Lower leg skin (tissue), 4 donors: ENCODE results near the gene YJEFN3. TPM values are rescaled to one million over a fixed set of nuclear protein-coding genes. Genes with fewer than 3 reads are reported as not detected.

Experiments used
- DNase-seq, 2 donors: peaks; one replicate each; pipeline ENCODE4 v3.0.0-alpha.2; 2019; ENCODE audit warnings: low spot score in 2 of 2
- H3K4me3 ChIP-seq: fragments of 200-600 bp; sonication (generic); 2 replicates; pipeline ENCODE4 v1.5.1; 2017; ENCODE audit warnings: mild to moderate bottlenecking, low read depth; ENCODE audit not compliant: poor library complexity, severe bottlenecking
- POLR2A ChIP-seq, 2 donors: fragments of 450-650 bp; IDR thresholded peaks; one replicate each; pipeline ENCODE4 v1.6.1; 2016 to 2017; ENCODE audit warnings: antibody characterized with exemption in 2 of 2, mild to moderate bottlenecking in 1 of 2, moderate library complexity in 1 of 2
- WGBS, 2 donors: methylation state at CpG; one replicate each; pipeline ENCODE4 v1.1.5; 2018; 5-methylcytosine and 5-hydroxymethylcytosine counted together
- intact Hi-C: fragments of 100-400 bp; cut with DNase I; formaldehyde crosslinking; loops from one replicate; pipeline ENCODE4 v1.15.0; 2023; ENCODE audit warnings: low total_unique reads
- total RNA-seq, 4 donors: library from RNA; depleted of rRNA; stranded (reverse); fragments of >200 nt; gene quantifications; one replicate each; pipeline ENCODE4 v1.1.0, GENCODE V29; 2016
- TF ChIP-seq, protein P1 (sequence below), 3 donors: fragments of 450-650 bp; IDR thresholded peaks; one replicate each; pipeline ENCODE4 v1.5.1; 2016; ENCODE audit warnings: antibody characterized with exemption in 3 of 3, mild to moderate bottlenecking in 3 of 3, moderate library complexity in 2 of 3

The YJEFN3 gene
- total RNA-seq, 4 donors from 2014 or later = 0.15 to 2.8 (median 0.49) TPM

GRCh38 chr19:19550972-19551852 is 22.5 kb downstream of the YJEFN3 start:
- 74 to 85% methylated on average over 9 to 10 of the region's 10 CpGs for WGBS, 2 donors
- H3K4me3 ChIP-seq = no peak overlapping the region
- DNase-seq = no peak
- intact Hi-C loops = no loop called here
- no peak for TF ChIP-seq POLR2A (IDR thresholded peaks at IDR 0.05)
- TF ChIP-seq, protein P1, sequence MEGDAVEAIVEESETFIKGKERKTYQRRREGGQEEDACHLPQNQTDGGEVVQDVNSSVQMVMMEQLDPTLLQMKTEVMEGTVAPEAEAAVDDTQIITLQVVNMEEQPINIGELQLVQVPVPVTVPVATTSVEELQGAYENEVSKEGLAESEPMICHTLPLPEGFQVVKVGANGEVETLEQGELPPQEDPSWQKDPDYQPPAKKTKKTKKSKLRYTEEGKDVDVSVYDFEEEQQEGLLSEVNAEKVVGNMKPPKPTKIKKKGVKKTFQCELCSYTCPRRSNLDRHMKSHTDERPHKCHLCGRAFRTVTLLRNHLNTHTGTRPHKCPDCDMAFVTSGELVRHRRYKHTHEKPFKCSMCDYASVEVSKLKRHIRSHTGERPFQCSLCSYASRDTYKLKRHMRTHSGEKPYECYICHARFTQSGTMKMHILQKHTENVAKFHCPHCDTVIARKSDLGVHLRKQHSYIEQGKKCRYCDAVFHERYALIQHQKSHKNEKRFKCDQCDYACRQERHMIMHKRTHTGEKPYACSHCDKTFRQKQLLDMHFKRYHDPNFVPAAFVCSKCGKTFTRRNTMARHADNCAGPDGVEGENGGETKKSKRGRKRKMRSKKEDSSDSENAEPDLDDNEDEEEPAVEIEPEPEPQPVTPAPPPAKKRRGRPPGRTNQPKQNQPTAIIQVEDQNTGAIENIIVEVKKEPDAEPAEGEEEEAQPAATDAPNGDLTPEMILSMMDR (IDR thresholded peaks at IDR 0.05) = no peak

- WGBS, 2 donors = 72 to 75% methylated on average over 14 of the region's 14 CpGs
- no peak for DNase-seq
- no peak overlapping the region for H3K4me3 ChIP-seq
- intact Hi-C loops = no loop called here
- no peak for TF ChIP-seq POLR2A (IDR thresholded peaks at IDR 0.05)
- TF ChIP-seq, protein P1 (IDR thresholded peaks at IDR 0.05) = no peak
Observed at GRCh38 chr19:19551853-19552192, 23.1 kb downstream of the YJEFN3 start.

DNA sequence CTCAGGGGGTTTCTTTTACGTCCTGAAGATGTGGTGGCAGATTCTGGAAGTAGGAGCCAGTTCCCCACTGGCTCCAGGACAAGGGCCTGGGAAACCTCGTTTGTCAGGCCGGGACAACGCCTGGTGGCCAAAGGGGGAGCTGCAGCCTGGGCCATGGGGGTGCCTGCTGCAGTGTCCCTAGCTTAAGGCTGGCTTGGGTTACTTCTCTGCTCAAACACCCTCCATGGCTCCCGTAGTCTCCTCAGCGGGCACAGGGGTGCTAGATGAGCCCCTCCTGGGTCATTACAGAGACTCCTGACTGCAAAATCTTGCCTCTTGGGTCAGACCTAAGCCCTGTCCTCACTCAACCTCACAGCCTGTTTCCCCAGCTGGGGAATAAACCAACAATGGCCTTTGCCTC is 24.1 kb downstream of the YJEFN3 start:
- WGBS, 2 donors = 46 to 67% methylated on average over 6 of the region's 6 CpGs
- intact Hi-C loops = no loop called here
- H3K4me3 ChIP-seq = no peak overlapping the region
- no peak for DNase-seq
- TF ChIP-seq, protein P1 (IDR thresholded peaks at IDR 0.05) = no peak

- TF ChIP-seq, protein P1 (IDR thresholded peaks at IDR 0.05) = no peak
- no peak for TF ChIP-seq POLR2A (IDR thresholded peaks at IDR 0.05)
- 88 to 91% methylated on average over 10 of the region's 10 CpGs for WGBS, 2 donors
- DNase-seq = no peak
- no peak overlapping the region for H3K4me3 ChIP-seq
- intact Hi-C loops = no loop called here
Observed at GRCh38 chr19:19553670-19554069, 25.0 kb downstream of the YJEFN3 start.

- no peak overlapping the region for H3K4me3 ChIP-seq
- no peak for TF ChIP-seq POLR2A (IDR thresholded peaks at IDR 0.05)
- TF ChIP-seq, protein P1 (IDR thresholded peaks at IDR 0.05) = no peak
- no peak for DNase-seq
- WGBS, 2 donors = 65 to 68% methylated on average over 33 to 34 of the region's 34 CpGs
- intact Hi-C loops = no loop called here
Observed at GRCh38 chr19:19554074-19555023, 25.6 kb downstream of the YJEFN3 start.
